SK-N-SH (cell line): Measurements from ENCODE around the gene FOXM1. TPM values are rescaled to one million over a fixed set of nuclear protein-coding genes. Genes with fewer than 3 reads are reported as not detected.

ENCODE experiments used
- CTCF ChIA-PET: fragments of 300-600, 350-600 bp; formaldehyde crosslinking; extraction: SDS; loops from one replicate; lab custom pipeline; 2021; lab: Yijun Ruan, JAX
- POLR2A ChIA-PET: fragments of 350-600 bp; sonication (Branson Sonifier 250); formaldehyde crosslinking; extraction: SDS; loops from one replicate; lab custom pipeline; 2020; ENCODE audit warnings: antibody characterized with exemption, inconsistent platforms; lab: Yijun Ruan, JAX
- DNase-seq: peaks from one replicate; pipeline ENCODE4 v3.0.0; 2012
- H2AFZ ChIP-seq: fragments of 200-600 bp; sonication (generic); 2 replicates; pipeline ENCODE4 v1.8.1; 2016; ENCODE audit warnings: antibody characterized with exemption, mild to moderate bottlenecking, low read depth
- H3F3A ChIP-seq: fragments of 200-600 bp; sonication (generic); replicated peaks from 2 replicates; pipeline ENCODE3; 2016; ENCODE audit warnings: antibody characterized with exemption, mild to moderate bottlenecking; ENCODE audit not compliant: insufficient read depth
- H3K27ac ChIP-seq, 2 experiments: fragments of 200-500 bp in 1 of 2; fragments of 200-600 bp in 1 of 2; sonication (Bioruptor generic) in 1 of 2; sonication (generic), shearing (Covaris generic) in 1 of 2; 2 replicates each; pipeline versions ENCODE4 v1.5.1 to v1.6.1; 2014 to 2016; ENCODE audit warnings: low read depth in 2 of 2, inconsistent platforms in 1 of 2, low read length in 1 of 2, mild to moderate bottlenecking in 1 of 2, mixed read lengths in 1 of 2
- H3K27me3 ChIP-seq: fragments of 200-600 bp; sonication (generic), shearing (Covaris generic); 2 replicates; pipeline ENCODE4 v1.6.1; 2016; ENCODE audit warnings: mixed run types; ENCODE audit not compliant: insufficient read depth
- H3K36me3 ChIP-seq, 2 experiments: fragments of 200-500 bp in 1 of 2; fragments of 200-600 bp in 1 of 2; sonication (Bioruptor generic) in 1 of 2; sonication (generic) in 1 of 2; replicated peaks in 1 of 2; 2 replicates each; pipeline versions ENCODE3 to v1.5.1; 2014 to 2016; ENCODE audit warnings: low read length in 1 of 2, mild to moderate bottlenecking in 1 of 2; ENCODE audit not compliant: insufficient read depth in 2 of 2, control insufficient read depth in 1 of 2
- H3K4me1 ChIP-seq, 2 experiments: fragments of 200-500 bp in 1 of 2; fragments of 200-600 bp in 1 of 2; sonication (Bioruptor generic) in 1 of 2; sonication (generic), shearing (Covaris generic) in 1 of 2; 2 replicates each; pipeline versions ENCODE4 v1.5.1 to v1.6.1; 2014 to 2016; ENCODE audit warnings: low read depth in 1 of 2, low read length in 1 of 2, mixed run types in 1 of 2; ENCODE audit not compliant: insufficient read depth in 2 of 2, control insufficient read depth in 1 of 2
- H3K4me2 ChIP-seq: fragments of 200-600 bp; sonication (generic), shearing (Covaris generic); 2 replicates; pipeline ENCODE4 v1.6.1; 2017; ENCODE audit warnings: mixed run types
- H3K4me3 ChIP-seq, 2 experiments: fragments of 200-500 bp in 1 of 2; fragments of 200-600 bp in 1 of 2; sonication (Bioruptor generic) in 1 of 2; sonication (generic), shearing (Covaris generic) in 1 of 2; 2 replicates each; pipeline versions ENCODE4 v1.5.1 to v1.8.1; 2014 to 2016; ENCODE audit warnings: low read depth in 2 of 2, inconsistent platforms in 1 of 2, low read length in 1 of 2, mild to moderate bottlenecking in 1 of 2, mixed read lengths in 1 of 2, moderate library complexity in 1 of 2
- H3K79me2 ChIP-seq: fragments of 200-600 bp; sonication (generic); 2 replicates; pipeline ENCODE4 v1.8.1; 2017; ENCODE audit warnings: mild to moderate bottlenecking; ENCODE audit not compliant: insufficient read depth
- H3K9ac ChIP-seq: fragments of 200-600 bp; sonication (generic); 2 replicates; pipeline ENCODE4 v1.6.1; 2017; ENCODE audit warnings: mixed run types
- H3K9me2 ChIP-seq: fragments of 200-600 bp; sonication (generic); 2 replicates; pipeline ENCODE4 v1.6.1; 2017; ENCODE audit warnings: mixed run types
- H3K9me3 ChIP-seq: fragments of 200-600 bp; sonication (generic); 2 replicates; pipeline ENCODE4 v1.6.1; 2017; ENCODE audit warnings: mixed run types, mild to moderate bottlenecking, moderate library complexity
- H4K20me1 ChIP-seq: fragments of 200-600 bp; sonication (generic); 2 replicates; pipeline ENCODE4 v1.6.1; 2017; ENCODE audit warnings: mild to moderate bottlenecking, mixed run types; ENCODE audit not compliant: insufficient read depth
- CHD2 ChIP-seq: fragments of 150-350 bp; IDR thresholded peaks from 2 replicates; pipeline ENCODE4 v1.6.1; 2018; ENCODE audit warnings: low read length; ENCODE audit not compliant: partially characterized antibody
- CTCF ChIP-seq: fragments of 200-600 bp; sonication (generic); IDR thresholded peaks from 2 replicates; pipeline ENCODE4 v1.6.1; 2017; ENCODE audit warnings: antibody characterized with exemption, mild to moderate bottlenecking, moderate library complexity
- FOXJ3 ChIP-seq: sonication (generic); formaldehyde crosslinking; IDR thresholded peaks from 2 replicates; pipeline ENCODE4 v1.5.1; 2020; ENCODE audit warnings: mild to moderate bottlenecking, missing genetic modification reagents
- GABPA ChIP-seq: IDR thresholded peaks from 2 replicates; pipeline ENCODE4 v1.4.0; 2012; ENCODE audit warnings: low read depth, mild to moderate bottlenecking
- IRF3 ChIP-seq: fragments of 150-350 bp; IDR thresholded peaks from 2 replicates; pipeline ENCODE4 v1.6.1; 2016; ENCODE audit warnings: mild to moderate bottlenecking, low read depth, low read length
- MEF2A ChIP-seq: IDR thresholded peaks from 2 replicates; pipeline ENCODE4 v1.4.0; 2012; ENCODE audit warnings: low read depth, borderline replicate concordance
- MXI1 ChIP-seq: IDR thresholded peaks from 2 replicates; pipeline ENCODE4 v1.6.1; 2012; ENCODE audit warnings: mild to moderate bottlenecking, low read depth, low read length, improper control_type of control experiment
- NFIC ChIP-seq: IDR thresholded peaks from 2 replicates; pipeline ENCODE4 v1.4.0; 2012; ENCODE audit warnings: borderline replicate concordance
- NRF1 ChIP-seq: IDR thresholded peaks from 2 replicates; pipeline ENCODE4 v1.6.1; 2012; ENCODE audit warnings: low read depth, mild to moderate bottlenecking, low read length
- POLR2AphosphoS5 ChIP-seq: IDR thresholded peaks from 2 replicates; pipeline ENCODE4 v1.6.1; 2012; ENCODE audit warnings: low read depth, low read length
- RFX5 ChIP-seq: IDR thresholded peaks from 2 replicates; pipeline ENCODE4 v1.6.1; 2012; ENCODE audit warnings: mild to moderate bottlenecking, improper control_type of control experiment, low read length
- SIN3A ChIP-seq: IDR thresholded peaks from 2 replicates; pipeline ENCODE4 v1.6.1; 2012; ENCODE audit warnings: low read depth, mild to moderate bottlenecking, low read length, moderate library complexity, borderline replicate concordance
- TAF1 ChIP-seq: IDR thresholded peaks from 2 replicates; pipeline ENCODE4 v1.6.1; 2012; ENCODE audit warnings: low read depth, mild to moderate bottlenecking, low read length, moderate library complexity, borderline replicate concordance
- USF1 ChIP-seq: IDR thresholded peaks from 2 replicates; pipeline ENCODE4 v1.4.0; 2012; ENCODE audit warnings: low read depth, borderline replicate concordance
- YY1 ChIP-seq: IDR thresholded peaks from 2 replicates; pipeline ENCODE4 v1.4.0; 2012; ENCODE audit warnings: low read depth, mild to moderate bottlenecking
- ZBTB33 ChIP-seq: IDR thresholded peaks from 2 replicates; pipeline ENCODE4 v1.4.0; 2012; ENCODE audit warnings: low read depth, borderline replicate concordance
- WGBS: methylation state at CpG from one replicate; pipeline ENCODE4 v1.1.6; 2017; ENCODE audit warnings: low lambda C conversion rate; 5-methylcytosine and 5-hydroxymethylcytosine counted together
- polyA plus RNA-seq, 3 experiments: library from polyadenylated mRNA; depleted of rRNA; stranded (reverse); fragments of >200 nt; gene quantifications; 2 replicates each; pipeline ENCODE4 v1.2.3, GENCODE V29; 2012

The FOXM1 gene
- polyA plus RNA-seq, 1 of the 3 experiments (the other 2 are of a cell fraction) = 29.9 TPM

- Histone ChIP-seq H3K9me3 (no peaks in the 10 kb centered on the region), H3K9ac (peak overlapping the region; percentile 92), H3K4me3 (peak overlapping the region; percentile 76 to 93), H3K4me1 (peaks cover 9 to 26% of the 10 kb centered on the region in 2 experiments; a peak in 2 of 4 replicates), H3K79me2 (peaks cover 59% of the 10 kb centered on the region), H3K27me3 (no peaks in the 10 kb centered on the region), H4K20me1 (peaks cover 33% of the 10 kb centered on the region), H3K27ac (peak overlapping the region; percentile 86 to 91), H3K9me2 (no peaks in the 10 kb centered on the region), H3F3A (peaks cover 32% of the 10 kb centered on the region), H3K36me3 (peaks cover 8 to 12% of the 10 kb centered on the region in 2 experiments), H3K4me2 (peak overlapping the region; percentile 93), H2AFZ (peak overlapping the region; percentile 86)
- peak; percentile 68 for DNase-seq
- TF ChIP-seq IRF3 (no peak), FOXJ3 (CRISPR knock-in tag) (no peak), TAF1 (0 out of 2 replicates have a peak, but pooled peaks have one; percentile 12), CTCF (no peak), MXI1 (no peak; the same call in 1 of the 2 replicates)
- WGBS = 22% methylated on average over 36 of the region's 42 CpGs
- CTCF ChIA-PET = interaction anchor here (0.7 to 1.9 kb wide), 4 partner anchors 53 to 143 kb away, joined by 3 to 5 read pairs (median 4); no protein-coding TSS in a partner anchor
- POLR2A ChIA-PET = interaction anchor here (0.7 to 1.8 kb wide), 3 partner anchors 11 to 113 kb away, joined by 3 to 5 read pairs (median 4); partner anchors contain the start of genes FOXM1 and RHNO1
Measured at GRCh38 chr12:2891240-2892053, 14.5 kb upstream of the FOXM1 start.

- CTCF ChIA-PET = interaction anchor here (0.6 to 3.6 kb wide), 7 partner anchors 14 to 227 kb away, joined by 3 to 19 read pairs (median 3); partner anchors contain the start of genes FOXM1 and RHNO1
- peak; percentile 78 for TF ChIP-seq NFIC
- TF ChIP-seq MXI1 = peak; percentile 90
- peak; percentile 88 for TF ChIP-seq RFX5
- peak; percentile 43; the same call in 1 of the 2 replicates for TF ChIP-seq TAF1
- peak; percentile 10; the same call in 1 of the 2 replicates for TF ChIP-seq SIN3A
- peak; percentile 28; the same call in 1 of the 2 replicates for TF ChIP-seq USF1
- no peak for TF ChIP-seq MEF2A
- TF ChIP-seq POLR2AphosphoS5 = peak; percentile 88
- 0 out of 2 replicates have a peak, but pooled peaks have one; percentile 56 for TF ChIP-seq ZBTB33
- TF ChIP-seq YY1 = 0 out of 2 replicates have a peak, but pooled peaks have one; percentile 39
- no peak for TF ChIP-seq GABPA
- TF ChIP-seq CHD2 = peak; percentile 64
- peak; percentile 79 for TF ChIP-seq NRF1
Measured at GRCh38 chr12:2890388-2891239, 13.6 kb upstream of the FOXM1 start, which contains the start of gene TULP3. Gene TULP3 (plus strand): TSS chr12:2890891. CDS start chr12:2890948, 57 bp downstream.

More at GRCh38 chr12:2890388-2891239, 13.6 kb upstream of the FOXM1 start, which contains the start of gene TULP3:
- H3K9ac ChIP-seq = peak within 1 kb of the TSS; percentile 92
- H3K9me2 ChIP-seq = no peaks in the 10 kb centered on the region
- H3K36me3 ChIP-seq = peaks cover 8 to 19% of the 10 kb centered on the region in 2 experiments
- H3F3A ChIP-seq = peaks cover 32% of the 10 kb centered on the region
- peak; percentile 98 for DNase-seq
- H3K79me2 ChIP-seq = peaks cover 59% of the 10 kb centered on the region
- POLR2A ChIA-PET = interaction anchor here (0.6 to 1.8 kb wide), 6 partner anchors 11 to 114 kb away, joined by 3 to 5 read pairs (median 3); partner anchors contain the start of genes FKBP4, FOXM1 and RHNO1
- H3K4me1 ChIP-seq = peaks cover 9 to 26% of the 10 kb centered on the region in 2 experiments; a peak in 2 of 4 replicates
- peak within 1 kb of the TSS; percentile 76 to 93 for H3K4me3 ChIP-seq
- peaks cover 27% of the 10 kb centered on the region for H4K20me1 ChIP-seq
- peak within 1 kb of the TSS; percentile 86 to 91 for H3K27ac ChIP-seq
- H2AFZ ChIP-seq = peak within 1 kb of the TSS; percentile 95
- peak within 1 kb of the TSS; percentile 93 for H3K4me2 ChIP-seq
- no peaks in the 10 kb centered on the region for H3K27me3 ChIP-seq
- WGBS = 0% methylated on average over 17 of the region's 83 CpGs
- no peaks in the 10 kb centered on the region for H3K9me3 ChIP-seq
